ENCODE data around the gene EGFL6. TPM values are rescaled to one million over a fixed set of nuclear protein-coding genes. Genes with fewer than 3 reads are reported as not detected.
"Not testable (repeated sequence)": the region's sequence is repeated elsewhere in the genome, so short reads cannot be mapped to it uniquely, and the experiment has no call there.

Gene EGFL6
- total RNA-seq, 6 donors from 2014 or later: 2.1 to 9.9 (median 6.8) TPM

GRCh38 chrX:13620207-13620606 is 50.8 kb downstream of the EGFL6 start:
- no peaks in the 10 kb centered on the region for H3K27me3 ChIP-seq
- no peaks in the 10 kb centered on the region for H3K36me3 ChIP-seq
- H3K9me3 ChIP-seq: peaks cover 0 to 6% (median 0%) of the 10 kb centered on the region in 4 donors
- no peak overlapping the region for H3K27ac ChIP-seq
- TF ChIP-seq POLR2A (IDR thresholded peaks at IDR 0.05) (no peak), POLR2AphosphoS5 (IDR thresholded peaks at IDR 0.05) (no peak), EP300 (IDR thresholded peaks at IDR 0.05) (no peak)
- TF ChIP-seq, protein P1, sequence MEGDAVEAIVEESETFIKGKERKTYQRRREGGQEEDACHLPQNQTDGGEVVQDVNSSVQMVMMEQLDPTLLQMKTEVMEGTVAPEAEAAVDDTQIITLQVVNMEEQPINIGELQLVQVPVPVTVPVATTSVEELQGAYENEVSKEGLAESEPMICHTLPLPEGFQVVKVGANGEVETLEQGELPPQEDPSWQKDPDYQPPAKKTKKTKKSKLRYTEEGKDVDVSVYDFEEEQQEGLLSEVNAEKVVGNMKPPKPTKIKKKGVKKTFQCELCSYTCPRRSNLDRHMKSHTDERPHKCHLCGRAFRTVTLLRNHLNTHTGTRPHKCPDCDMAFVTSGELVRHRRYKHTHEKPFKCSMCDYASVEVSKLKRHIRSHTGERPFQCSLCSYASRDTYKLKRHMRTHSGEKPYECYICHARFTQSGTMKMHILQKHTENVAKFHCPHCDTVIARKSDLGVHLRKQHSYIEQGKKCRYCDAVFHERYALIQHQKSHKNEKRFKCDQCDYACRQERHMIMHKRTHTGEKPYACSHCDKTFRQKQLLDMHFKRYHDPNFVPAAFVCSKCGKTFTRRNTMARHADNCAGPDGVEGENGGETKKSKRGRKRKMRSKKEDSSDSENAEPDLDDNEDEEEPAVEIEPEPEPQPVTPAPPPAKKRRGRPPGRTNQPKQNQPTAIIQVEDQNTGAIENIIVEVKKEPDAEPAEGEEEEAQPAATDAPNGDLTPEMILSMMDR (IDR thresholded peaks at IDR 0.05): no peak
- no peak overlapping the region for H3K4me3 ChIP-seq
- WGBS, 2 donors: 37 to 42% methylated on average over 1 of the region's 1 CpG
- no peaks in the 10 kb centered on the region for H3K4me1 ChIP-seq
- ATAC-seq (ENCODE audit: low FRiP score in 2 of 2) (no peak), DNase-seq (no peak)

DNA sequence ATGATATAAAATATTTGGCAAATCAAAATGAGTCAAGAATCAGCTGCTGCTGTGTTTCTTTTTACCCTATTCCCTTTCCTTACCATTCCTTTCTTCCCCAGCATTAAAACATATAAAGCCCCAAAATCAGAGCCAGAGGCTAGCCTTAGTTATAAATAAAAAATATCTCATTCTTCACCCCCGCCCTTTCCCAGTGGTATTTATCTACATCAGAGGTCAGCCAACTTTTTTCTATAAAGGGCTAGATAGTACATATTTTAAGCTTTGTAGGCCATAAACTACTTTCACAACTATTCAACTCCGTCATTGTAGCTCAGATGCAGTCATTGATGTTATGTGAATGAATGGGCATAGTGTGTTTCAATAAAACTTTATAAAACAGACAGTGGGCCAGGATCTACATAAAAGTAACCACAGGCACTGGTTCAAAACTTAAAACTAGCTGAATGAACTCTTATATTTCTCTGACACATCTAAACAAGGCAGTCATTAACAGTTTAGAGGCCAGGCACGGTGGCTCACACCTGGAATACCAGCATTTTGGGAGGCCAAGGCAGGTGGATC is 53.1 kb downstream of the EGFL6 start:
- Histone ChIP-seq H3K4me3 (no peak overlapping the region), H3K9me3 (peaks cover 0 to 6% (median 0%) of the 10 kb centered on the region in 4 donors), H3K4me1 (no peaks in the 10 kb centered on the region), H3K27ac (no peak overlapping the region), H3K36me3 (no peaks in the 10 kb centered on the region), H3K27me3 (no peaks in the 10 kb centered on the region)
- ATAC-seq (ENCODE audit: low FRiP score in 2 of 2): no peak
- DNase-seq: no peak
- WGBS, 2 donors: 76 to 80% methylated on average over 2 to 3 of the region's 3 CpGs
- TF ChIP-seq, protein P1 (IDR thresholded peaks at IDR 0.05): no peak
- TF ChIP-seq POLR2AphosphoS5 (IDR thresholded peaks at IDR 0.05) (no peak), EP300 (IDR thresholded peaks at IDR 0.05) (no peak), POLR2A (IDR thresholded peaks at IDR 0.05) (no peak)

- H3K4me1 ChIP-seq: no peaks in the 10 kb centered on the region
- H3K27ac ChIP-seq: no peak overlapping the region
- no peaks in the 10 kb centered on the region for H3K36me3 ChIP-seq
- WGBS, 2 donors: 73 to 76% methylated on average over 8 of the region's 8 CpGs
- DNase-seq (no peak), ATAC-seq (ENCODE audit: low FRiP score in 2 of 2) (no peak)
- TF ChIP-seq POLR2A (IDR thresholded peaks at IDR 0.05) (no peak), POLR2AphosphoS5 (IDR thresholded peaks at IDR 0.05) (no peak), EP300 (IDR thresholded peaks at IDR 0.05) (no peak)
- TF ChIP-seq, protein P1 (IDR thresholded peaks at IDR 0.05): no peak
- no peak overlapping the region for H3K4me3 ChIP-seq
- peaks cover 0 to 9% (median 3%) of the 10 kb centered on the region in 4 donors for H3K9me3 ChIP-seq
- no peaks in the 10 kb centered on the region for H3K27me3 ChIP-seq
Measured at GRCh38 chrX:13627306-13627705, 57.9 kb downstream of the EGFL6 start.

- DNase-seq; H3K27me3 ChIP-seq; H3K36me3 ChIP-seq; H3K4me3 ChIP-seq; H3K4me1 ChIP-seq; H3K27ac ChIP-seq; ATAC-seq (ENCODE audit: low FRiP score in 2 of 2): not testable (repeated sequence)
- WGBS, 2 donors: 82 to 96% methylated on average over 9 of the region's 9 CpGs
- H3K9me3 ChIP-seq: peaks cover 0 to 28% (median 0%) of the 10 kb centered on the region in 4 donors
Measured at GRCh38 chrX:13637224-13637623, 67.8 kb downstream of the EGFL6 start.

GRCh38 chrX:13638021-13638420 is 68.6 kb downstream of the EGFL6 start:
- ATAC-seq (ENCODE audit: low FRiP score in 2 of 2) (no peak), DNase-seq (no peak)
- no peaks in the 10 kb centered on the region for H3K4me1 ChIP-seq
- no peak for TF ChIP-seq EP300 (IDR thresholded peaks at IDR 0.05)
- TF ChIP-seq POLR2AphosphoS5 (IDR thresholded peaks at IDR 0.05): no peak
- TF ChIP-seq, protein P1 (IDR thresholded peaks at IDR 0.05): no peak
- TF ChIP-seq POLR2A (IDR thresholded peaks at IDR 0.05): no peak
- H3K4me3 ChIP-seq: no peak overlapping the region
- H3K9me3 ChIP-seq: peaks cover 0 to 28% (median 0%) of the 10 kb centered on the region in 4 donors
- H3K27me3 ChIP-seq: no peaks in the 10 kb centered on the region
- 78 to 81% methylated on average over 1 of the region's 1 CpG for WGBS, 2 donors
- H3K27ac ChIP-seq: no peak overlapping the region
- H3K36me3 ChIP-seq: no peaks in the 10 kb centered on the region

Data from upper lobe of left lung (tissue), 6 donors.